Fibroblast of villous mesenchyme (primary cell): ENCODE results near the gene TMBIM6. TPM values are rescaled to one million over a fixed set of nuclear protein-coding genes. Genes with fewer than 3 reads are reported as not detected.
"Not testable (repeated sequence)": the region's sequence is repeated elsewhere in the genome, so short reads cannot be mapped to it uniquely, and the experiment has no call there.

Experiments used
- DNase-seq: peaks from one replicate; pipeline ENCODE4 v3.0.0-alpha.2; 2010; ENCODE audit warnings: low read depth
- H3K4me3 ChIP-seq: 2 replicates; pipeline ENCODE4 v1.5.1; 2011; ENCODE audit warnings: low read depth, mild to moderate bottlenecking, low read length
- CTCF ChIP-seq: IDR thresholded peaks from 2 replicates; pipeline ENCODE4 v1.5.1; 2012; ENCODE audit warnings: low read depth, mild to moderate bottlenecking, low read length; ENCODE audit not compliant: insufficient read depth
- total RNA-seq: library from RNA; depleted of rRNA; stranded (reverse); fragments of >200 nt; gene quantifications from 2 replicates; pipeline ENCODE4 v1.2.3, GENCODE V29; 2012

Gene TMBIM6
- total RNA-seq, 1 donor, result 506 TPM

- no peak for TF ChIP-seq CTCF
- DNase-seq, result no peak
- H3K4me3 ChIP-seq, result no peak overlapping the region
Measured at GRCh38 chr12:49707812-49708147, 33.6 kb upstream of the TMBIM6 start.

- DNase-seq, result no peak
- H3K4me3 ChIP-seq, result no peak overlapping the region
- no peak for TF ChIP-seq CTCF
Measured at GRCh38 chr12:49708851-49709250, 32.5 kb upstream of the TMBIM6 start.

GRCh38 chr12:49713952-49714351 is 27.4 kb upstream of the TMBIM6 start:
- DNase-seq, H3K4me3 ChIP-seq: not testable (repeated sequence)

GRCh38 chr12:49716553-49716952 is 24.8 kb upstream of the TMBIM6 start:
- TF ChIP-seq CTCF, result no peak

GRCh38 chr12:49717800-49718199 is 23.6 kb upstream of the TMBIM6 start:
- DNase-seq, result not testable (repeated sequence)

More at GRCh38 chr12:49716553-49716952, 24.8 kb upstream of the TMBIM6 start:
- no peak for DNase-seq
- H3K4me3 ChIP-seq, result no peak overlapping the region

GRCh38 chr12:49720214-49720613 is 21.1 kb upstream of the TMBIM6 start:
- no peak overlapping the region for H3K4me3 ChIP-seq
- no peak for TF ChIP-seq CTCF
- DNase-seq, result no peak

More at GRCh38 chr12:49717800-49718199, 23.6 kb upstream of the TMBIM6 start:
- H3K4me3 ChIP-seq, result not testable (repeated sequence)

DNA sequence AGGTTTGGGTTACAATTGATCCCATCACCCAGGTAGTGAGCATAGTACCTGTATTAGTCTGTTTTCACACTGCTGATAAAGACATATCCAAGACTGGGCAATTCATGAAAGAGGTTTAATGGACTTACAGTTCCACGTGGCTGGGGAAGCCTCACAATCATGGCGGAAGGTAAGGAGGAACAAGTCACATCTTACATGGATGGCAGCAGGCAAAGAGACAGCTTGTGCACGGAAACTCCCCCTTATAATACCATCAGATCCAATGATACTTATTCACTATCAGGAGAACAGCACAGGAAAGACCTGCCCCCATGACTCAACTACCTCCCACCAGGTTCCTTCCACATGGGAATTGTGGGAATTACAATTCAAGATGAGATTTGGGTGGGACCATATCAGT is 20.0 kb upstream of the TMBIM6 start:
- H3K4me3 ChIP-seq, DNase-seq: not testable (repeated sequence)

GRCh38 chr12:49728446-49728845 is 12.9 kb upstream of the TMBIM6 start:
- H3K4me3 ChIP-seq, result no peak overlapping the region
- no peak for TF ChIP-seq CTCF
- no peak for DNase-seq

- TF ChIP-seq CTCF, result no peak
- DNase-seq, result no peak
- no peak overlapping the region for H3K4me3 ChIP-seq
Measured at GRCh38 chr12:49730050-49730449, 11.3 kb upstream of the TMBIM6 start.
